Panc1 (cell line): Measurements from ENCODE around the gene NDRG3. TPM values are rescaled to one million over a fixed set of nuclear protein-coding genes. Genes with fewer than 3 reads are reported as not detected.

Experiments
- ATAC-seq: fragments of 200-7000 bp; cut with Tn5 transposase; 2 replicates; pipeline ENCODE4 v1.9.1; 2020; ENCODE audit warnings: mild to moderate bottlenecking, moderate library complexity
- BruUV-seq: library from RNA; stranded (reverse); fragments of 400-500 nt; replicated peaks from 2 replicates; lab custom pipeline; 2021; lab: Mats Ljungman, UMichigan
- CTCF ChIA-PET: fragments of 300-600 bp; sonication (Branson Sonifier 250); formaldehyde crosslinking; loops from one replicate; lab custom pipeline; 2022; ENCODE audit warnings: antibody characterized with exemption; lab: Charles Lee
- POLR2A ChIA-PET: fragments of 300-600 bp; sonication (Branson Sonifier 250); formaldehyde crosslinking; loops from one replicate; lab custom pipeline; 2022; ENCODE audit warnings: antibody characterized with exemption; lab: Charles Lee
- DNase-seq: peaks from one replicate; pipeline ENCODE4 v3.0.0-alpha.2; 2010; ENCODE audit warnings: low read depth, low spot score
- H3K27ac ChIP-seq: 2 replicates; pipeline ENCODE4 v1.5.1; 2011; ENCODE audit warnings: mild to moderate bottlenecking, low read length, inconsistent platforms
- H3K27me3 ChIP-seq: fragments of 200-500 bp; sonication (Bioruptor generic); 2 replicates; pipeline ENCODE4 v1.6.0; 2014; ENCODE audit warnings: low read length, inconsistent platforms; ENCODE audit not compliant: control insufficient read depth, insufficient read depth
- H3K36me3 ChIP-seq: fragments of 200-500 bp; sonication (Bioruptor generic); 2 replicates; pipeline ENCODE4 v1.5.1; 2014; ENCODE audit warnings: inconsistent platforms, mild to moderate bottlenecking, low read length, moderate library complexity; ENCODE audit not compliant: control insufficient read depth, insufficient read depth
- H3K4me1 ChIP-seq: 2 replicates; pipeline ENCODE4 v1.5.1; 2011; ENCODE audit warnings: inconsistent platforms, mild to moderate bottlenecking, low read length, moderate library complexity; ENCODE audit not compliant: control insufficient read depth, insufficient read depth
- H3K4me3 ChIP-seq, 2 experiments: 2 replicates each; pipeline ENCODE4 v1.5.1; 2011 to 2012; ENCODE audit warnings: low read depth in 2 of 2, low read length in 2 of 2, mild to moderate bottlenecking in 2 of 2, inconsistent platforms in 1 of 2, moderate library complexity in 1 of 2
- H3K9me3 ChIP-seq: fragments of 200-500 bp; sonication (Bioruptor generic); 2 replicates; pipeline ENCODE4 v1.5.1; 2014; ENCODE audit warnings: low read depth, mild to moderate bottlenecking, inconsistent platforms, low read length, moderate library complexity; ENCODE audit not compliant: control insufficient read depth, insufficient read depth
- POLR2AphosphoS5 ChIP-seq: IDR thresholded peaks from 2 replicates; pipeline ENCODE4 v1.6.1; 2012; ENCODE audit warnings: mild to moderate bottlenecking, low read depth, low read length, moderate library complexity
- SIN3A ChIP-seq: IDR thresholded peaks from 2 replicates; pipeline ENCODE4 v1.6.1; 2012; ENCODE audit warnings: low read depth, mild to moderate bottlenecking, low read length, moderate library complexity, borderline replicate concordance; ENCODE audit not compliant: insufficient read depth
- TCF7L2 ChIP-seq: IDR thresholded peaks from 2 replicates; pipeline ENCODE4 v1.6.1; 2011; ENCODE audit warnings: mild to moderate bottlenecking, low read depth, low read length, inconsistent platforms
- in situ Hi-C: cut with HindIII; loops from 2 replicates; pipeline ENCODE4 v1.10.0; 2016; ENCODE audit warnings: low sequenced_read_pairs, low pct_unique_long_range_greater_than_20kb
- intact Hi-C: fragments of 100-400 bp; cut with micrococcal nuclease; formaldehyde crosslinking; loops from one replicate; pipeline ENCODE4 v1.10.0; 2022; ENCODE audit not compliant: unreplicated experiment
- total RNA-seq: library from RNA; stranded (reverse); gene quantifications from one replicate; pipeline ENCODE4 v1.2.1, GENCODE V29; 2021; ENCODE audit not compliant: unreplicated experiment
- TF ChIP-seq, protein P1 (sequence below): fragments of 450-650 bp; IDR thresholded peaks from 2 replicates; pipeline ENCODE4 v1.5.1; 2017; ENCODE audit warnings: mild to moderate bottlenecking
- TF ChIP-seq, protein P2 (sequence below), 2 experiments: IDR thresholded peaks; 2 replicates each; pipeline ENCODE4 v1.6.1; 2011 to 2012; ENCODE audit warnings: low read depth in 2 of 2, control low read depth in 1 of 2, low read length in 1 of 2, mild to moderate bottlenecking in 1 of 2, moderate library complexity in 1 of 2; ENCODE audit not compliant: insufficient read depth in 1 of 2

NDRG3 gene
- total RNA-seq, 1 experiment from 2014 or later, result 36.0 TPM

DNA sequence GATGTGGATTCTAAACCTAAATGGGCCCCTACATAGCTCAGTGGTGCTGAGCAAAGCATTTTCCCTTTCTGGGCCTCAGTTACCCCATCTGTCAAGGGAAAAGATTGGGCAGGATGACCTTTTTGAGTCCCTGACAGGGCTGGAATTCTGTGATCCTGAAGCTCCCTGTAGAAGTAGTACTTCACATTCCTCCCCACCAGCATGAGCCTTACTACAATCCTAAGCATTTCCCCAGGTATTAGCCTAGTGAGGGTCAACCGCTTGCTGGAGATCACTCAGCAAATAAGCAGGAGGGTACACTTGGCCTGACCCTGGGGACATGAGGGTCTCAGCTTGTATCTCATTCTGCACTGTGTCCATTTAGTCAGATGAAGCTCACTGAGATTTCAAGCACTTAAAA is 13.4 kb downstream of the NDRG3 start:
- ATAC-seq (no peak), DNase-seq (no peak)
- ChIA-PET CTCF (interaction anchor here (0.6 kb wide), 1 partner anchor 118 kb away, joined by 4 read pairs; no protein-coding TSS in a partner anchor), POLR2A (interaction anchor here (0.7 kb wide), 1 partner anchor 54 kb away, joined by 7 read pairs; no protein-coding TSS in a partner anchor)
- Histone ChIP-seq H3K4me1 (no peaks in the 10 kb centered on the region), H3K4me3 (no peak overlapping the region), H3K36me3 (no peaks in the 10 kb centered on the region), H3K27ac (no peak overlapping the region), H3K9me3 (no peaks in the 10 kb centered on the region), H3K27me3 (no peaks in the 10 kb centered on the region)
- intact Hi-C loops, result no loop called here
- in situ Hi-C loops, result no loop called here
- TF ChIP-seq POLR2AphosphoS5 (no peak), SIN3A (no peak), TCF7L2 (no peak)
- TF ChIP-seq, protein P1, sequence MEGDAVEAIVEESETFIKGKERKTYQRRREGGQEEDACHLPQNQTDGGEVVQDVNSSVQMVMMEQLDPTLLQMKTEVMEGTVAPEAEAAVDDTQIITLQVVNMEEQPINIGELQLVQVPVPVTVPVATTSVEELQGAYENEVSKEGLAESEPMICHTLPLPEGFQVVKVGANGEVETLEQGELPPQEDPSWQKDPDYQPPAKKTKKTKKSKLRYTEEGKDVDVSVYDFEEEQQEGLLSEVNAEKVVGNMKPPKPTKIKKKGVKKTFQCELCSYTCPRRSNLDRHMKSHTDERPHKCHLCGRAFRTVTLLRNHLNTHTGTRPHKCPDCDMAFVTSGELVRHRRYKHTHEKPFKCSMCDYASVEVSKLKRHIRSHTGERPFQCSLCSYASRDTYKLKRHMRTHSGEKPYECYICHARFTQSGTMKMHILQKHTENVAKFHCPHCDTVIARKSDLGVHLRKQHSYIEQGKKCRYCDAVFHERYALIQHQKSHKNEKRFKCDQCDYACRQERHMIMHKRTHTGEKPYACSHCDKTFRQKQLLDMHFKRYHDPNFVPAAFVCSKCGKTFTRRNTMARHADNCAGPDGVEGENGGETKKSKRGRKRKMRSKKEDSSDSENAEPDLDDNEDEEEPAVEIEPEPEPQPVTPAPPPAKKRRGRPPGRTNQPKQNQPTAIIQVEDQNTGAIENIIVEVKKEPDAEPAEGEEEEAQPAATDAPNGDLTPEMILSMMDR, result no peak
- TF ChIP-seq, protein P2, sequence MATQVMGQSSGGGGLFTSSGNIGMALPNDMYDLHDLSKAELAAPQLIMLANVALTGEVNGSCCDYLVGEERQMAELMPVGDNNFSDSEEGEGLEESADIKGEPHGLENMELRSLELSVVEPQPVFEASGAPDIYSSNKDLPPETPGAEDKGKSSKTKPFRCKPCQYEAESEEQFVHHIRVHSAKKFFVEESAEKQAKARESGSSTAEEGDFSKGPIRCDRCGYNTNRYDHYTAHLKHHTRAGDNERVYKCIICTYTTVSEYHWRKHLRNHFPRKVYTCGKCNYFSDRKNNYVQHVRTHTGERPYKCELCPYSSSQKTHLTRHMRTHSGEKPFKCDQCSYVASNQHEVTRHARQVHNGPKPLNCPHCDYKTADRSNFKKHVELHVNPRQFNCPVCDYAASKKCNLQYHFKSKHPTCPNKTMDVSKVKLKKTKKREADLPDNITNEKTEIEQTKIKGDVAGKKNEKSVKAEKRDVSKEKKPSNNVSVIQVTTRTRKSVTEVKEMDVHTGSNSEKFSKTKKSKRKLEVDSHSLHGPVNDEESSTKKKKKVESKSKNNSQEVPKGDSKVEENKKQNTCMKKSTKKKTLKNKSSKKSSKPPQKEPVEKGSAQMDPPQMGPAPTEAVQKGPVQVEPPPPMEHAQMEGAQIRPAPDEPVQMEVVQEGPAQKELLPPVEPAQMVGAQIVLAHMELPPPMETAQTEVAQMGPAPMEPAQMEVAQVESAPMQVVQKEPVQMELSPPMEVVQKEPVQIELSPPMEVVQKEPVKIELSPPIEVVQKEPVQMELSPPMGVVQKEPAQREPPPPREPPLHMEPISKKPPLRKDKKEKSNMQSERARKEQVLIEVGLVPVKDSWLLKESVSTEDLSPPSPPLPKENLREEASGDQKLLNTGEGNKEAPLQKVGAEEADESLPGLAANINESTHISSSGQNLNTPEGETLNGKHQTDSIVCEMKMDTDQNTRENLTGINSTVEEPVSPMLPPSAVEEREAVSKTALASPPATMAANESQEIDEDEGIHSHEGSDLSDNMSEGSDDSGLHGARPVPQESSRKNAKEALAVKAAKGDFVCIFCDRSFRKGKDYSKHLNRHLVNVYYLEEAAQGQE (IDR thresholded peaks at IDR 0.05; ENCODE audit: insufficient read depth in 1 of 2, low read depth in 2 of 2, low read length in 1 of 2), result no peak
- BruUV-seq, result no TSS peak

DNA sequence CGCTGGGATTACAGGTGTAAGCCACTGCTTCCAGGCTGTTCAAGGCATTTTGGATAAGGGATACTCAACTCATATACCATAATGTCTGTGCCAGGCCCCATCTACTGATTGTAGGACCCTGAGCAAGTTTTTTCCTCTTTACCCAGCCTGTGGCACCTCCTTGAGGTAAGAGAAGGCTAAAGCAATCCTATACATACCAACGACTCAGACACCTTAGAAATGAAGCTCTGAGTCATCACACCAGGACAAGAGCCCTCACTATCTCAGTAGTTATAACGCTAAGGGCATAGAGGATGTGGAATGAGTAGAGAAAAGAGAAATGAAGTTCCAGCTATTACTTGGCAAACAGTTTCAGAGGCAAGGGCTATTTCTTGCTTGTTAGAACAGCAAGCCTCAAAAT is 16.9 kb downstream of the NDRG3 start:
- no TSS peak for BruUV-seq
- intact Hi-C loops, result no loop called here
- in situ Hi-C loops, result no loop called here
- H3K4me3 ChIP-seq, result no peak overlapping the region
- H3K27me3 ChIP-seq, result no peaks in the 10 kb centered on the region
- DNase-seq, result no peak
- H3K4me1 ChIP-seq, result no peaks in the 10 kb centered on the region
- no peaks in the 10 kb centered on the region for H3K9me3 ChIP-seq
- H3K36me3 ChIP-seq, result no peaks in the 10 kb centered on the region
- ChIA-PET POLR2A (no interaction called here), CTCF (interaction anchor here (0.5 to 1.1 kb wide), 4 partner anchors 26 to 225 kb away, joined by 3 to 4 read pairs (median 4); no protein-coding TSS in a partner anchor)
- ATAC-seq, result peak; percentile 72; the same call in 1 of the 2 replicates
- no peak overlapping the region for H3K27ac ChIP-seq
- no peak for TF ChIP-seq SIN3A
- no peak for TF ChIP-seq POLR2AphosphoS5
- TF ChIP-seq, protein P2 (IDR thresholded peaks at IDR 0.05; ENCODE audit: insufficient read depth in 1 of 2, low read depth in 2 of 2, low read length in 1 of 2), result no peak
- TF ChIP-seq TCF7L2, result no peak
- TF ChIP-seq, protein P1, result no peak
